ENCODE results near the gene CYP4V2. TPM values are rescaled to one million over a fixed set of nuclear protein-coding genes. Genes with fewer than 3 reads are reported as not detected.
A peak's percentile ranks its signal among the peaks of the same experiment; 100 is the strongest.

The CYP4V2 gene
- total and polyA plus RNA-seq, 2 experiments from 2014 or later, result 1.5 to 3.1 TPM

DNA sequence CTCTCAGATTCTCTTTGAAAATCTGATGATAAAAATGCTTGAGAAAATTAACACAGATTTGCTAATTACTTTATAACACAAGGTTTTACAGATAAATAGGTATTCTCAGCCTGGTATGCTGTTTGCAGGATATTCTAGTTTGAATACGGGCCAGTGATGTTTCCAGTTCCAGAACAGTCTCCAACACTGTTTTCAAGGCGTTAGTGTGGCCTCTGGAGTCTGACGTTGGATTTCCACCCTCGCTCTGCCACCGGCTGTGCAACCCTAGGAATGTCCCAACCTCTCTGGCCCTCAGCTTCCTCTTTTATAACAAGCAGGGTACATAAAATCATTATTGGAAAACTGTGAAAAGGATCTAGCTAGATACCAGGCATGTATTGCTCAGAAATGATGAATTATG is 23.8 kb upstream of the CYP4V2 start:
- no peaks in the 10 kb centered on the region for H3K27me3 ChIP-seq (ENCODE audit: insufficient read depth)
- no peaks in the 10 kb centered on the region for H3K79me2 ChIP-seq (replicated peaks; ENCODE audit: insufficient read depth)
- no peak overlapping the region for H3K4me2 ChIP-seq
- no peaks in the 10 kb centered on the region for H3K4me1 ChIP-seq (ENCODE audit: insufficient read depth)
- no peak overlapping the region for H3K4me3 ChIP-seq
- H3K9me2 ChIP-seq (ENCODE audit: insufficient read depth), result no peaks in the 10 kb centered on the region
- Mint-ChIP-seq H3K4me1 (peaks cover 25% of the 10 kb centered on the region), H3K27me3 (ENCODE audit: insufficient read depth, low read depth, poor library complexity) (peaks cover 5% of the 10 kb centered on the region), H3K36me3 (ENCODE audit: low read depth) (peaks cover 15% of the 10 kb centered on the region; the same call in 1 of the 3 replicates), H3K27ac (no peak overlapping the region), H3K4me3 (no peak overlapping the region), H3K9me3 (no peaks in the 10 kb centered on the region)
- no peak overlapping the region for H3K27ac ChIP-seq (ENCODE audit: low read depth)
- peak; percentile 0 for DNase-seq (ENCODE audit: low spot score)
- no peaks in the 10 kb centered on the region for H4K20me1 ChIP-seq (replicated peaks; ENCODE audit: insufficient read depth)
- no peak overlapping the region for H2AFZ ChIP-seq
- H3F3A ChIP-seq (replicated peaks; ENCODE audit: low read depth), result 0 out of 2 replicates have a peak, but pooled peaks cover 3% of the 10 kb centered on the region
- no peak for TF ChIP-seq ZNF331 (CRISPR knock-in tag; IDR thresholded peaks at IDR 0.05; ENCODE audit: low read depth)
- no peak for TF ChIP-seq ZNF462 (CRISPR knock-in tag; IDR thresholded peaks at IDR 0.05)
- no peak for TF ChIP-seq EZH2 (IDR thresholded peaks at IDR 0.05; ENCODE audit: low read depth, unreplicated experiment)
- TF ChIP-seq JUNB (IDR thresholded peaks at IDR 0.05; ENCODE audit: unreplicated experiment), result no peak
- TF ChIP-seq, protein P1, sequence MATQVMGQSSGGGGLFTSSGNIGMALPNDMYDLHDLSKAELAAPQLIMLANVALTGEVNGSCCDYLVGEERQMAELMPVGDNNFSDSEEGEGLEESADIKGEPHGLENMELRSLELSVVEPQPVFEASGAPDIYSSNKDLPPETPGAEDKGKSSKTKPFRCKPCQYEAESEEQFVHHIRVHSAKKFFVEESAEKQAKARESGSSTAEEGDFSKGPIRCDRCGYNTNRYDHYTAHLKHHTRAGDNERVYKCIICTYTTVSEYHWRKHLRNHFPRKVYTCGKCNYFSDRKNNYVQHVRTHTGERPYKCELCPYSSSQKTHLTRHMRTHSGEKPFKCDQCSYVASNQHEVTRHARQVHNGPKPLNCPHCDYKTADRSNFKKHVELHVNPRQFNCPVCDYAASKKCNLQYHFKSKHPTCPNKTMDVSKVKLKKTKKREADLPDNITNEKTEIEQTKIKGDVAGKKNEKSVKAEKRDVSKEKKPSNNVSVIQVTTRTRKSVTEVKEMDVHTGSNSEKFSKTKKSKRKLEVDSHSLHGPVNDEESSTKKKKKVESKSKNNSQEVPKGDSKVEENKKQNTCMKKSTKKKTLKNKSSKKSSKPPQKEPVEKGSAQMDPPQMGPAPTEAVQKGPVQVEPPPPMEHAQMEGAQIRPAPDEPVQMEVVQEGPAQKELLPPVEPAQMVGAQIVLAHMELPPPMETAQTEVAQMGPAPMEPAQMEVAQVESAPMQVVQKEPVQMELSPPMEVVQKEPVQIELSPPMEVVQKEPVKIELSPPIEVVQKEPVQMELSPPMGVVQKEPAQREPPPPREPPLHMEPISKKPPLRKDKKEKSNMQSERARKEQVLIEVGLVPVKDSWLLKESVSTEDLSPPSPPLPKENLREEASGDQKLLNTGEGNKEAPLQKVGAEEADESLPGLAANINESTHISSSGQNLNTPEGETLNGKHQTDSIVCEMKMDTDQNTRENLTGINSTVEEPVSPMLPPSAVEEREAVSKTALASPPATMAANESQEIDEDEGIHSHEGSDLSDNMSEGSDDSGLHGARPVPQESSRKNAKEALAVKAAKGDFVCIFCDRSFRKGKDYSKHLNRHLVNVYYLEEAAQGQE (IDR thresholded peaks at IDR 0.05; ENCODE audit: unreplicated experiment), result no peak
- no peak for TF ChIP-seq ZNF114 (CRISPR knock-in tag; IDR thresholded peaks at IDR 0.05)
- no peaks in the 10 kb centered on the region for H3K36me3 ChIP-seq (ENCODE audit: insufficient read depth)
- no peak for ATAC-seq
